ENCODE measurements around the gene SART1. TPM values are rescaled to one million over a fixed set of nuclear protein-coding genes. Genes with fewer than 3 reads are reported as not detected.
A peak's percentile ranks its signal among the peaks of the same experiment; 100 is the strongest.

SART1 gene
- total and polyA plus RNA-seq, 10 of the 15 experiments (the other 5 are each of a cell fraction or from before 2014, with no cell fraction given), result 6.2 to 60.5 (median 37.4) TPM

GRCh38 chr11:66007201-66007634 lies 45.7 kb downstream of the SART1 start:
- peaks cover 13% of the 10 kb centered on the region for H3K79me2 ChIP-seq (ENCODE audit: control insufficient read depth, insufficient read depth, low read length)
- FAIRE-seq (no peak), ATAC-seq (no peak), DNase-seq (ENCODE audit: low read depth, low spot score) (no peak)
- ChIA-PET POLR2A (no interaction called here), CTCF (interaction anchor here (0.9 kb wide), 1 partner anchor 133 kb away, joined by 3 read pairs; no protein-coding TSS in a partner anchor), RAD21 (ENCODE audit: unreplicated experiment) (interaction anchor here (0.6 kb wide), 1 partner anchor 53 kb away, joined by 4 read pairs; no protein-coding TSS in a partner anchor), SMC1A (ENCODE audit: uncharacterized antibody, unreplicated experiment) (no interaction called here)
- H3K4me3 ChIP-seq, result no peak overlapping the region
- H3K27ac ChIP-seq (ENCODE audit: control insufficient read depth, insufficient read depth), result no peak overlapping the region
- no peak overlapping the region for H2AFZ ChIP-seq (ENCODE audit: control insufficient read depth, low read depth, low read length)
- no peaks in the 10 kb centered on the region for H3K9me3 ChIP-seq (replicated peaks; ENCODE audit: control insufficient read depth, insufficient read depth, low read length)
- in situ Hi-C loops (cut with MboI), result no loop called here
- peaks cover 3 to 6% of the 10 kb centered on the region in 2 experiments; a peak in 2 of 4 replicates for H3K27me3 ChIP-seq (replicated peaks in 1 of 2; ENCODE audit: control insufficient read depth in 2 of 2, insufficient read depth in 2 of 2, low read length in 1 of 2)
- peaks cover 2 to 4% of the 10 kb centered on the region in 2 experiments; a peak in 1 of 4 replicates for H3K36me3 ChIP-seq (ENCODE audit: control insufficient read depth in 2 of 2, insufficient read depth in 2 of 2, low read length in 1 of 2)
- BruUV-seq (replicated peaks), result no TSS peak
- intact Hi-C loops (cut with micrococcal nuclease; ENCODE audit: unreplicated experiment), result no loop called here
- no peak overlapping the region for H3K9ac ChIP-seq (ENCODE audit: control insufficient read depth, insufficient read depth, low read length)
- H4K20me1 ChIP-seq (ENCODE audit: control insufficient read depth, insufficient read depth), result no peaks in the 10 kb centered on the region
- TF ChIP-seq TARDBP (IDR thresholded peaks at IDR 0.05; ENCODE audit: borderline replicate concordance), result no peak
- peak; percentile 45 for TF ChIP-seq POLR2A (IDR thresholded peaks at IDR 0.05; ENCODE audit: low read depth, low read length)
- no peak overlapping the region for H3K4me2 ChIP-seq (ENCODE audit: control insufficient read depth, insufficient read depth)
- WGBS (ENCODE audit: insufficient coverage, insufficient replicate concordance, low lambda C conversion rate, missing lambda C conversion rate), result 88% methylated on average over 5 of the region's 5 CpGs
- peaks cover 8% of the 10 kb centered on the region for H3K4me1 ChIP-seq (ENCODE audit: control insufficient read depth, insufficient read depth, low read length)

DNA sequence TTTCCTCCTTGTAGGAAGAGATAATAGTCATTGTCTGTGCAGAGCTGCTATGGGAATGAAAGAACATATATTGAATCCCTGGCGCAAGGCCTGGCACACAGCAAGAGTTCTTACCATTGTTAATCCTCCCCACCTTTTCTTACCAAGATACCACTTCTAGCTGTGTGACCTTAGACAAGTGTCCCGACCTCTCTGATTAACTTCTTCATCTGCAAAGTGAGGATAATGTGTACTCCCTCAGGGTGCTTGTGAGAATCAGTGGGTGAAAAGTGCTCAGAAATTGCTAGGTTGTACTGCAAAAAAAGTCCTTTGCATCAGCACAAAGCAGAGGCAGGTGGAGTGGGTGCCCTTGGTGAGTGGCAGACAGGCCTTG lies 46.5 kb downstream of the SART1 start:
- no peak overlapping the region for H2AFZ ChIP-seq (ENCODE audit: control insufficient read depth, low read depth, low read length)
- H3K79me2 ChIP-seq (ENCODE audit: control insufficient read depth, insufficient read depth, low read length), result peaks cover 8% of the 10 kb centered on the region
- no peak overlapping the region for H3K4me3 ChIP-seq
- no peak overlapping the region for H3K9ac ChIP-seq (ENCODE audit: control insufficient read depth, insufficient read depth, low read length)
- H3K36me3 ChIP-seq (ENCODE audit: control insufficient read depth in 2 of 2, insufficient read depth in 2 of 2, low read length in 1 of 2), result peaks cover 2 to 4% of the 10 kb centered on the region in 2 experiments; a peak in 1 of 4 replicates
- DNase-seq (ENCODE audit: low read depth, low spot score) (no peak), FAIRE-seq (no peak), ATAC-seq (no peak)
- TF ChIP-seq YBX1 (IDR thresholded peaks at IDR 0.05) (no peak), ATF7 (IDR thresholded peaks at IDR 0.05; ENCODE audit: low read depth) (no peak), YY1 (IDR thresholded peaks at IDR 0.05; ENCODE audit: low read depth, low read length) (no peak), RCOR1 (conservative IDR thresholded peaks at IDR 0.05; ENCODE audit: low read depth, low read length) (no peak), CHD2 (IDR thresholded peaks at IDR 0.05; ENCODE audit: borderline replicate concordance, low read depth, low read length) (no peak), GABPA (IDR thresholded peaks at IDR 0.05; ENCODE audit: low read depth) (no peak), RFX5 (IDR thresholded peaks at IDR 0.05; ENCODE audit: low read depth, low read length) (no peak), ASH2L (IDR thresholded peaks at IDR 0.05; ENCODE audit: borderline replicate concordance, low read depth) (no peak), POU2F2 (IDR thresholded peaks at IDR 0.05; ENCODE audit: borderline replicate concordance, low read depth, low read length) (no peak)
- SMC1A ChIA-PET (ENCODE audit: uncharacterized antibody, unreplicated experiment), result no interaction called here
- no peak overlapping the region for H3K27ac ChIP-seq (ENCODE audit: control insufficient read depth, insufficient read depth)
- intact Hi-C loops (cut with micrococcal nuclease; ENCODE audit: unreplicated experiment), result no loop called here
- H3K9me3 ChIP-seq (replicated peaks; ENCODE audit: control insufficient read depth, insufficient read depth, low read length), result no peaks in the 10 kb centered on the region
- in situ Hi-C loops (cut with MboI), result no loop called here
- CTCF ChIA-PET, result interaction anchor here (0.7 to 1.7 kb wide), 2 partner anchors 14 to 37 kb away, joined by 4 to 8 read pairs; no protein-coding TSS in a partner anchor
- peaks cover 3 to 7% of the 10 kb centered on the region in 2 experiments; a peak in 3 of 4 replicates for H3K27me3 ChIP-seq (replicated peaks in 1 of 2; ENCODE audit: control insufficient read depth in 2 of 2, insufficient read depth in 2 of 2, low read length in 1 of 2)
- POLR2A ChIA-PET, result no interaction called here
- RAD21 ChIA-PET (ENCODE audit: unreplicated experiment), result no interaction called here
- H4K20me1 ChIP-seq (ENCODE audit: control insufficient read depth, insufficient read depth), result no peaks in the 10 kb centered on the region
- no peak overlapping the region for H3K4me2 ChIP-seq (ENCODE audit: control insufficient read depth, insufficient read depth)
- WGBS (ENCODE audit: insufficient coverage, insufficient replicate concordance, low lambda C conversion rate, missing lambda C conversion rate), result 74% methylated on average over 2 of the region's 2 CpGs
- BruUV-seq (replicated peaks), result no TSS peak
- H3K4me1 ChIP-seq (ENCODE audit: control insufficient read depth, insufficient read depth, low read length), result peaks cover 8% of the 10 kb centered on the region

Data from GM12878 (cell line).